Activated CD4-positive, alpha-beta memory T cell treated with anti-CD3 and anti-CD28 coated beads for 36 hours (primary cell): ENCODE data around the gene WFDC13. TPM values are rescaled to one million over a fixed set of nuclear protein-coding genes. Genes with fewer than 3 reads are reported as not detected.

Experiments used
- CTCF ChIA-PET: fragments of 350-600 bp; sonication (Branson Sonifier 250); formaldehyde crosslinking; loops from one replicate; lab custom pipeline; 2021; ENCODE audit warnings: antibody characterized with exemption, inconsistent platforms; lab: Charles Lee
- POLR2A ChIA-PET: fragments of 350-600 bp; sonication (Branson Sonifier 250); formaldehyde crosslinking; loops from one replicate; lab custom pipeline; 2021; ENCODE audit warnings: antibody characterized with exemption; lab: Charles Lee
- DNase-seq: peaks from one replicate; pipeline ENCODE4 v3.0.0-alpha.2; 2020
- H3K27ac Mint-ChIP-seq: one replicate; pipeline ENCODE4 v1.8.0; 2021; ENCODE audit warnings: mixed read lengths
- H3K27me3 Mint-ChIP-seq: one replicate; pipeline ENCODE4 v1.8.0; 2021; ENCODE audit warnings: mixed read lengths
- H3K36me3 Mint-ChIP-seq: one replicate; pipeline ENCODE4 v1.8.0; 2021; ENCODE audit warnings: mixed read lengths
- H3K4me1 Mint-ChIP-seq: one replicate; pipeline ENCODE4 v1.8.0; 2021; ENCODE audit warnings: low read depth, mixed read lengths
- H3K4me3 Mint-ChIP-seq: one replicate; pipeline ENCODE4 v1.8.0; 2021; ENCODE audit warnings: mild to moderate bottlenecking, mixed read lengths
- H3K9me3 Mint-ChIP-seq: one replicate; pipeline ENCODE4 v1.8.0; 2021; ENCODE audit warnings: mixed read lengths
- intact Hi-C: fragments of 100-400 bp; cut with micrococcal nuclease; formaldehyde crosslinking; loops from one replicate; pipeline ENCODE4 v1.15.1; 2023
- microRNA-seq: library from miRNA; unstranded; fragments of <30 nt; microRNA quantifications from one replicate; pipeline ENCODE4 v1.2.0, GENCODE V29; 2022; ENCODE audit warnings: borderline number of aligned reads, borderline microRNAs expressed, borderline replicate concordance
- total RNA-seq, 2 experiments: library from RNA; stranded (reverse); gene quantifications; one replicate each; pipeline ENCODE4 v1.2.3, GENCODE V29; 2021

Gene WFDC13
- total RNA-seq, 2 experiments from 2014 or later: not detected

GRCh38 chr20:45725134-45725533 is 23.3 kb downstream of the WFDC13 start:
- no peak for DNase-seq
- no peak overlapping the region for H3K27ac Mint-ChIP-seq
- CTCF ChIA-PET: interaction anchor here (0.6 kb wide), 1 partner anchor 28 kb away, joined by 3 read pairs; no protein-coding TSS in a partner anchor
- intact Hi-C loops: no loop called here
- H3K27me3 Mint-ChIP-seq: peaks cover 37% of the 10 kb centered on the region
- H3K4me1 Mint-ChIP-seq: peaks cover 2% of the 10 kb centered on the region
- no peaks in the 10 kb centered on the region for H3K9me3 Mint-ChIP-seq
- POLR2A ChIA-PET: no interaction called here
- H3K36me3 Mint-ChIP-seq: no peaks in the 10 kb centered on the region
- H3K4me3 Mint-ChIP-seq: no peak overlapping the region

DNA sequence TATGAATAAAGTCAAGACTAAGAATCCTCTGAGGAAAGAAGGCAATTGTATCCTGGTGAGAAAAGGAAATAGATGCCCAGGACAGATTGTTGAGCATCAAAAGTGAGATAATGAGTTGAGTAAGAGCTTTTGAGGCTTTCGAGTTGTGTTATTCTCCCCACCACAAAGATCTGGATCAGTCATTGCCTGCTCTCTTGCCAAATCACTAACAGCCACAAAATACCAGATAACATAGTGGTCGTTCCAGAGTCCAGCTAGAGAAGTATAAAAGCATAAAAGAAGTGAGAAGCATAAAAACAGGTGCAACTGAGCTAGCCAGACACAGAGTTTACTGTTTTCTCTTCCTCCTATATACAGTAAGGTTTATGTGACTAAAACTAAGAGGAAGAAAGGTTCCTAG is 25.2 kb downstream of the WFDC13 start:
- Mint-ChIP-seq H3K27me3 (peaks cover 38% of the 10 kb centered on the region), H3K9me3 (peaks cover 12% of the 10 kb centered on the region), H3K27ac (no peak overlapping the region), H3K4me3 (no peak overlapping the region), H3K4me1 (peaks cover 2% of the 10 kb centered on the region), H3K36me3 (peaks cover 6% of the 10 kb centered on the region)
- DNase-seq: no peak
- ChIA-PET CTCF (interaction anchor here (0.7 kb wide), 1 partner anchor 44 kb away, joined by 3 read pairs; no protein-coding TSS in a partner anchor), POLR2A (no interaction called here)
- intact Hi-C loops: no loop called here

GRCh38 chr20:45732199-45732598 is 30.4 kb downstream of the WFDC13 start:
- CTCF ChIA-PET: no interaction called here
- H3K4me3 Mint-ChIP-seq: no peak overlapping the region
- H3K36me3 Mint-ChIP-seq: peaks cover 8% of the 10 kb centered on the region
- POLR2A ChIA-PET: no interaction called here
- no peak overlapping the region for H3K27ac Mint-ChIP-seq
- H3K9me3 Mint-ChIP-seq: peaks cover 22% of the 10 kb centered on the region
- peaks cover 31% of the 10 kb centered on the region for H3K27me3 Mint-ChIP-seq
- H3K4me1 Mint-ChIP-seq: no peaks in the 10 kb centered on the region
- intact Hi-C loops: no loop called here
- no peak for DNase-seq

DNA sequence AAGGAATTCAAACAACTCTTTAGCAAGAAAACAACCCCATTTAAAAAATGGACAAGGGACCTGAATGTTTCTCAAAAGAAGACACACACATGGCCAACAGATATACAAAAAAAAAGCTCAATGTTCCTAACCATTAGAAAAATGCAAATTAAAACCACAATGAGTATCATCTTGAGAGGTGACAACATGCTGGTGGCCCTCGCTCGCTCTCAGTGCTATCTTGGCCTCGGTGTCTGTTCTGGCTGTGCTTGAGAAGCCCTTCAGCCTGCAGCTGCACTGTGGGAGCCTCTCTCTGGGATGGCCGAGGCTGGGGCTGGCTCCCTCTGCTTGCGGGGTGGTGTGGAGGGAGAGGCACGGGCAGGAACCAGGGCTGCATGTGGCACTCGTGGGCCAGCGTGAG is 33.7 kb downstream of the WFDC13 start:
- intact Hi-C loops: no loop called here
- no peak overlapping the region for H3K4me3 Mint-ChIP-seq
- ChIA-PET POLR2A (no interaction called here), CTCF (no interaction called here)
- no peak for DNase-seq
- no peaks in the 10 kb centered on the region for H3K4me1 Mint-ChIP-seq
- H3K27ac Mint-ChIP-seq: no peak overlapping the region
- peaks cover 30% of the 10 kb centered on the region for H3K27me3 Mint-ChIP-seq
- H3K9me3 Mint-ChIP-seq: peaks cover 22% of the 10 kb centered on the region
- peaks cover 8% of the 10 kb centered on the region for H3K36me3 Mint-ChIP-seq

DNA sequence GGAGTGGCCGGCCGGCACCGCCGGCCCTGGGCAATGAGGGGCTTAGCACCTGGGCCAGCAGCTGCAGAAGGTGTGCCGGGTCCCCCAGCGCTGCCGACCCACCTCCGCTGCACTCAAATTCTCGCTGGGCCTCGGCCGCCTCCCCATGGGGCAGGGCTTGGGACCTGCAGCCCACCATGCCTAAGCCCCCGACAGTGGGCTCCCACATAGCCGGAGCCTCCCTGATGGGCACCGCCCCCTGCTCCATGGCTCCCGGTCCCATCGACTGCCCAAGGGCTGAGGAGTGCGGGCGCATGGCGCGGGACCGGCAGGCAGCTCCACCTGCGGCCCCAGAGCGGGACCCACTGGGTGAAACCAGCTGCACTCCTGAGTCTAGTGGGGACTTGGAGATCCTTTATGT is 34.1 kb downstream of the WFDC13 start:
- intact Hi-C loops: no loop called here
- no peak for DNase-seq
- H3K9me3 Mint-ChIP-seq: peaks cover 20% of the 10 kb centered on the region
- POLR2A ChIA-PET: no interaction called here
- H3K27ac Mint-ChIP-seq: no peak overlapping the region
- peaks cover 28% of the 10 kb centered on the region for H3K27me3 Mint-ChIP-seq
- no peaks in the 10 kb centered on the region for H3K4me1 Mint-ChIP-seq
- CTCF ChIA-PET: no interaction called here
- peaks cover 7% of the 10 kb centered on the region for H3K36me3 Mint-ChIP-seq
- H3K4me3 Mint-ChIP-seq: no peak overlapping the region

GRCh38 chr20:45742596-45742995 is 40.8 kb downstream of the WFDC13 start:
- CTCF ChIA-PET: interaction anchor here (1.4 kb wide), 1 partner anchor 28 kb away, joined by 4 read pairs; no protein-coding TSS in a partner anchor
- H3K4me3 Mint-ChIP-seq: no peak overlapping the region
- H3K27me3 Mint-ChIP-seq: peaks cover 11% of the 10 kb centered on the region
- POLR2A ChIA-PET: interaction anchor here (0.7 kb wide), 1 partner anchor 252 kb away, joined by 4 read pairs; no protein-coding TSS in a partner anchor
- H3K27ac Mint-ChIP-seq: no peak overlapping the region
- H3K4me1 Mint-ChIP-seq: no peaks in the 10 kb centered on the region
- DNase-seq: no peak
- intact Hi-C loops: no loop called here
- no peaks in the 10 kb centered on the region for H3K36me3 Mint-ChIP-seq
- H3K9me3 Mint-ChIP-seq: no peaks in the 10 kb centered on the region

- no peak for DNase-seq
- Mint-ChIP-seq H3K4me1 (no peaks in the 10 kb centered on the region), H3K27ac (no peak overlapping the region), H3K27me3 (peaks cover 27% of the 10 kb centered on the region), H3K36me3 (no peaks in the 10 kb centered on the region), H3K4me3 (no peak overlapping the region), H3K9me3 (no peaks in the 10 kb centered on the region)
- ChIA-PET POLR2A (no interaction called here), CTCF (interaction anchor here (1.4 kb wide), 1 partner anchor 26 kb away, joined by 3 read pairs; no protein-coding TSS in a partner anchor)
- intact Hi-C loops: no loop called here
Observed at GRCh38 chr20:45745015-45745414, 43.2 kb downstream of the WFDC13 start.

DNA sequence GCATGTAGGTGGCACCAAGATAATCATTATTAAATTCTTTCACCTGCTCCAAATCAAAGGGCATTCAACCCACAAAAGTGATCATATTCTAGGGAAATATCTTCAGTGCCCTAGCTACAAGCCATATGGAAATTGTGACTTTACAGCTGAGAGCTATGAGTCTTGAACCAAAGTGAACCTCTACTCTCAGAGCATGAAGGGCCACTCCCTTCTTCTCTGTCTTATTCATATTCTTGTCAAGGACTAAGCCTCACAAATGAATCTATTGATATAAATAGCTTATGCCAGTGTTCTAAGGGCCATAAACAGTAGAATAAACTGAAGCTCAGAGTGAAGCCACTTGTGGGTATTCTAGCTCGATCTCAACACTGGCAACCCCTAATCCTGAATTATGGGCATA is 49.9 kb downstream of the WFDC13 start:
- no peak overlapping the region for H3K4me3 Mint-ChIP-seq
- H3K4me1 Mint-ChIP-seq: peaks cover 18% of the 10 kb centered on the region
- no peak for DNase-seq
- peaks cover 30% of the 10 kb centered on the region for H3K27me3 Mint-ChIP-seq
- no peaks in the 10 kb centered on the region for H3K36me3 Mint-ChIP-seq
- intact Hi-C loops: loop anchor here (1.0 kb wide), 1 partner anchor 140 kb away; no protein-coding TSS in a partner anchor
- no peak overlapping the region for H3K27ac Mint-ChIP-seq
- POLR2A ChIA-PET: interaction anchor here (0.9 kb wide), 1 partner anchor 141 kb away, joined by 3 read pairs; no protein-coding TSS in a partner anchor
- CTCF ChIA-PET: interaction anchor here (0.8 to 1.3 kb wide), 5 partner anchors 19 to 378 kb away, joined by 3 to 4 read pairs (median 3); partner anchors contain the start of genes DNTTIP1 and WFDC3
- H3K9me3 Mint-ChIP-seq: peaks cover 10% of the 10 kb centered on the region

DNA sequence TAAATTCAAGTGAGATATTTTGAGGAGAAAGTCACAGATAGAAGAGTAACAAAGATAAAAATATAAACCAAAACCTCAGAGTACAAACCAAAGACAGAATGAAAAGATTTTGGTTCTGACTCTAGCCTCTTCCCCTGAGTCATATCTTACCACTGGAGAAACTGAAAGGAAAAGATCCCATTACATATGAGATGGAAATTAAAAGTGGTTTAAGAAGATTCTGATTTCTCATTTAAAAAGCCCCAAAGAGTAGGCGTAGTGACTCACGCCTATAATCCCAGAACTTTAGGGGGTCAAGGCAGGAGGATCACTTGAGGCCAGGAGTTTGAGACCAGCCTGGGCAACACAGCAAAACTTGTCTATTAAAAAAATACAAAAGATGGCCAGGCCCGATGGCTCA is 50.9 kb downstream of the WFDC13 start:
- no peak overlapping the region for H3K4me3 Mint-ChIP-seq
- H3K27me3 Mint-ChIP-seq: peaks cover 26% of the 10 kb centered on the region
- POLR2A ChIA-PET: no interaction called here
- intact Hi-C loops: loop anchor here (1.0 kb wide), 1 partner anchor 141 kb away; no protein-coding TSS in a partner anchor
- no peak overlapping the region for H3K27ac Mint-ChIP-seq
- DNase-seq: peak; percentile 39
- H3K36me3 Mint-ChIP-seq: no peaks in the 10 kb centered on the region
- H3K4me1 Mint-ChIP-seq: peaks cover 18% of the 10 kb centered on the region
- CTCF ChIA-PET: no interaction called here
- peaks cover 10% of the 10 kb centered on the region for H3K9me3 Mint-ChIP-seq

DNA sequence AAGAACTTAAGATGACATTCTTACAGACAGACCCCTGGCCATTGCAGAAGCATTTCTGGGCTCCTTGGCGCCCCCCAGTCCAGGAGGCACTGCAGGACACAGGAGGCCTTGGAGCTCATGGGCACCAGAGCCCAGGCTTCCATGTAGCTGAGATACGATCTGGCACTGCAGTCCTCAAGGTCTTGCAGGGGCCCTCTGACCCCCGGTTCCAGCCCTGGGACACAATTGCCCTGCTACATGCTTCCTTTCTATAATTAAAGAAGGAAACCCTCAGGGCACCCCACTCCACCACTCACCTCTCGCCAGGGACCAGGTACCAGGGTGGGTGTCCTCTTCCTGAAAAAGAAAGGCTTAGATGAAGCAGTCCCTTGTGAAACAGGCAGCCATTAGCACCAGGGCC is 56.3 kb downstream of the WFDC13 start:
- peaks cover 10% of the 10 kb centered on the region for H3K9me3 Mint-ChIP-seq
- CTCF ChIA-PET: no interaction called here
- POLR2A ChIA-PET: no interaction called here
- H3K4me3 Mint-ChIP-seq: no peak overlapping the region
- no peak for DNase-seq
- intact Hi-C loops: no loop called here
- H3K4me1 Mint-ChIP-seq: peaks cover 2% of the 10 kb centered on the region
- H3K27me3 Mint-ChIP-seq: peaks cover 12% of the 10 kb centered on the region
- H3K36me3 Mint-ChIP-seq: no peaks in the 10 kb centered on the region
- no peak overlapping the region for H3K27ac Mint-ChIP-seq

Small RNA genes within 50 kb of the gene (microRNA-seq; reads per million reads assigned to microRNA genes)
- gene MIR3617: not detected

Other genes starting within 250 kb of the WFDC13 start
- under 1 TPM; 0.38 to 0.92 TPM for gene WFDC2, start 232.3 kb upstream of the WFDC13 start, total RNA-seq
- gene SPINT3, start 186.4 kb upstream of the WFDC13 start, total RNA-seq: not detected
- gene WFDC6, start 162.6 kb upstream of the WFDC13 start, total RNA-seq: not detected
- not detected for gene EPPIN, start 154.6 kb upstream of the WFDC13 start, total RNA-seq
- gene WFDC8, start 122.8 kb upstream of the WFDC13 start, total RNA-seq: not detected
- gene WFDC10A, start 72.3 kb upstream of the WFDC13 start, total RNA-seq: not detected
- not detected for gene WFDC9, start 70.8 kb upstream of the WFDC13 start, total RNA-seq
- gene WFDC11, start 31.8 kb upstream of the WFDC13 start, total RNA-seq: not detected
- gene WFDC10B, start 3.0 kb downstream of the WFDC13 start, total RNA-seq: not detected
- not detected for gene SPINT4, start 20.3 kb downstream of the WFDC13 start, total RNA-seq
- not detected for gene WFDC3, start 89.8 kb downstream of the WFDC13 start, total RNA-seq
- 10 to 100 TPM; 24.9 to 27.0 TPM for gene DNTTIP1, start 89.9 kb downstream of the WFDC13 start, total RNA-seq
- gene UBE2C, start 110.6 kb downstream of the WFDC13 start, total RNA-seq: 100 to 1,000 TPM; 192 to 196 TPM
- not detected for gene TNNC2, start 125.3 kb downstream of the WFDC13 start, total RNA-seq
- 1 to 10 TPM; 1.8 to 2.2 TPM for gene SNX21, start 131.8 kb downstream of the WFDC13 start, total RNA-seq
- 10 to 100 TPM; 25.5 to 29.0 TPM for gene ACOT8, start 155.4 kb downstream of the WFDC13 start, total RNA-seq
- gene ZSWIM3, start 155.6 kb downstream of the WFDC13 start, total RNA-seq: 1 to 10 TPM; 4.7 TPM
- gene ZSWIM1, start 179.2 kb downstream of the WFDC13 start, total RNA-seq: 1 to 10 TPM; 7.7 to 8.1 TPM
- gene SPATA25, start 185.6 kb downstream of the WFDC13 start, total RNA-seq: under 1 TPM; 0.50 to 0.63 TPM
- gene NEURL2, start 189.2 kb downstream of the WFDC13 start, total RNA-seq: 1 to 10 TPM; 2.3 to 2.5 TPM
- 10 to 100 TPM; 49.8 to 54.8 TPM for gene CTSA, start 189.3 kb downstream of the WFDC13 start, total RNA-seq
- gene PLTP, start 210.1 kb downstream of the WFDC13 start, total RNA-seq: 1 to 10 TPM; 9.4 to 9.5 TPM
- gene PCIF1, start 232.6 kb downstream of the WFDC13 start, total RNA-seq: 10 to 100 TPM; 29.9 to 33.0 TPM